ENCODE results near the gene PRKCG. TPM values are rescaled to one million over a fixed set of nuclear protein-coding genes. Genes with fewer than 3 reads are reported as not detected.
"Not testable (repeated sequence)": the region's sequence is repeated elsewhere in the genome, so short reads cannot be mapped to it uniquely, and the experiment has no call there.

The PRKCG gene
- total RNA-seq = 0.06 TPM in 1 of 2 replicates, not detected in the other

DNA sequence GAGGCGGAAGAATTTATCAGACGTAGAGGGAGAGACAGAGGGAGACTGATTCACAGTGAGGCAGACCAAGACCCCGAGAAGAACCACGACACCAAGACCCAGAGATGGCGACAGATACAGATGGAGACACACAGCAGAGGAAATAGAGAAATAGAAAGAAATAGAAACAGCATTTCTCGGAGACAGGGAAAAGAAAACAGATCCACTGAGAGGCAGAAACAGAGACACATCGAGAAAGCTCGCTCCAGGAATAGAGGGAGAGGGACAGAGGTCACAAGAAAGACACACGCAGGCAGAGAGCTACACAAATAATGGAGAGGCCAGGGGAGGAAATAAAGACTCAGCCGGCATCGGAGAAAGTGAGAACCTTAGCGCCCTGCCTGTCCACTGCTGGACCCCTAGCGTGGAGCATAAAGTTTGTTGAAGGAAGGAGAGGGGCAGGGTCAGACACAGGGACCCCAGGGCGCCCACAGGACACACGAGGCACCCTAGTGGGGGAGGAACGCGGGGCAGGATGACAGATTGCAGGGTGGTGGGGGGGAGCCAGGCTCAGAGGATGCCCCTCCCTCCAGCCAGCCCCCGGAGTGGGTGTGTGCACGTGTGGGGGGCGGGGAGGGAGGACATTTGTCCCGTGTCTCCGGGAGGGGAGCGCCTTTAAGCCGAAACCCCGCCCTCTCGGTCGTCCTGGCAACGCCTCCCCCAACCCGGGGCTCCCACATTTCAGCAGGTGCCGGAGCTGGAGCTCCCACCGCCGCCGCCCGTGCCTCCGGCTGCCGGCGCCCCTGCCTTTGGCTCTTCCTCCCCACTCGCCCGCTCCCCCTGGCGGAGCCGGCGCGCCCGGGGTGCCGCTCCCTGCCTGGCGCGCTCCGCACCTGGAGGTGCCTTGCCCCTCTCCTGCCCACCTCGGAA lies at the start of gene PRKCG:
TSS of gene PRKCG (plus strand) at position 716 of the 909 bp plus-strand sequence. CDS start 298 bp downstream, outside the sequence.
- no peak for DNase-seq (ENCODE audit: extremely low read depth, low read depth, low spot score)

GRCh38 chr19:53832861-53833260 lies 49.1 kb upstream of the PRKCG start:
- not testable (repeated sequence) for DNase-seq (ENCODE audit: extremely low read depth, low read depth, low spot score)

GRCh38 chr19:53838446-53838845 lies 43.6 kb upstream of the PRKCG start:
- DNase-seq (ENCODE audit: extremely low read depth, low read depth, low spot score) = not testable (repeated sequence)

DNA sequence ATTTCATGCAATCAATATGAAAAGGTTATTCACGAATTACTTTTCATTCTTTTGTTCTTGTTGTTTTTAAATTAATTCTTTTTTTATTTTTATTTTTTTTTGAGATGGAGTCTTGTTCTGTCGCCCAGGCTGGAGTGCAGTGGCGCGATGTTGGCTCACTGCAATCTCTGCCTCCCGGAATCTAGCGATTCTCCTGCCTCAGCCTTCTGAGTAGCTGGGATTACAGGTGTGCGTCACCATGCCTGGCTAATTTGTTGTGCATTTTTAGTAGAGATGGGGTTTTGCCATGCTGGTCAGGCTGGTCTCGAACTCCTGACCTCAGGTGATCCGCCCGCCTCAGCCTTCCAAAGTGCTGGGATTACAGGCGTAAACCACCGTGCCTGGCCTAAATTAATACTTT lies 41.8 kb upstream of the PRKCG start:
- DNase-seq (ENCODE audit: extremely low read depth, low read depth, low spot score) = not testable (repeated sequence)

- not testable (repeated sequence) for DNase-seq (ENCODE audit: extremely low read depth, low read depth, low spot score)
Measured at GRCh38 chr19:53840914-53841313, 41.1 kb upstream of the PRKCG start.

GRCh38 chr19:53844849-53845246 lies 37.1 kb upstream of the PRKCG start:
- DNase-seq (ENCODE audit: extremely low read depth, low read depth, low spot score) = no peak

DNA sequence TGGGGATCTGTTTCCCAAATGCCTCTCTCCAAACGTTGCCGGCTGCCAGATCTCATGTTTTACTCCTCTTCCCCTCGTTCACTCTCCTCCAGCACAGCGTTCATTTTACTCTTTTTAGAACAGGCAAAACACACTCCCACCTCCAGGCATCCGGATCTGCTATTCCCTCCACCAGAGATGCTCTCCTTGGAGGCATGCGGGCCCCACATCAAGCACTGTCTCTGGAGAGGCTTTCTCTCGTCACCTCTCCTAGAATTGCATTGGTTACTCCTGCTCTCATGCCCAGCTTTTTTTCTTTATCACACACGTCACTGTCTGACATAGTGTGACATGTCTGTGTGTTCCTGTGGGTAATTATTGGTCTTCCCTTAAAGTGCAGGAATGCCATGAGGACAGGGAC lies 34.4 kb upstream of the PRKCG start:
- no peak for DNase-seq (ENCODE audit: extremely low read depth, low read depth, low spot score)

GRCh38 chr19:53849237-53849676 lies 32.7 kb upstream of the PRKCG start:
- peak; percentile 82 for DNase-seq (ENCODE audit: extremely low read depth, low read depth, low spot score)

GRCh38 chr19:53853707-53854106 lies 28.3 kb upstream of the PRKCG start:
- no peak for DNase-seq (ENCODE audit: extremely low read depth, low read depth, low spot score)

DNA sequence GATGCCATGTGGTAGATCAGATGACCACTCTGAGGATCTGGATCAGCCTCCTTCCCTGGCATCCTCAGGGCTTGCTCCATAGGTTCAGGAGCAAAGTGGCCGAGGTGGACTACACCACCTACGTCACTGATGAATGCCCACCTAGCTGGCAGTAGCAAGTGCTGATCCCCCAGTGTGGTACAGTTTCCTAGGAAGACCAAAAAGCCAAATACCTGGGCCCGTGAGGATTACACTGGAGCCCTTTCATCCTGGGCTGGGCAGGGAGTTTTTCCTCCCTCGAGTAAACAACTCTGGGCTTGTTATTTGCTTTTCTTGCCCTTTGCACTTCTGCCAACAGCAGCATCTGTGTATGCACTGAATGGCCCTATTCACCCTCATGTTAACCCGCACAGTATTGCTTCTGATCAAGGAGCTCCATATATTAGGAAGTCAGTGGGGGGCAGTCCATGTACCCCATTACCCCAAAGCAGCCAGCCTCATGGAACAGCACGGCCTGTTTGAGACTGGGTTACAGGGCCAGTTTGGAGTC lies 17.6 kb upstream of the PRKCG start:
- no peak for DNase-seq (ENCODE audit: extremely low read depth, low read depth, low spot score)

DNA sequence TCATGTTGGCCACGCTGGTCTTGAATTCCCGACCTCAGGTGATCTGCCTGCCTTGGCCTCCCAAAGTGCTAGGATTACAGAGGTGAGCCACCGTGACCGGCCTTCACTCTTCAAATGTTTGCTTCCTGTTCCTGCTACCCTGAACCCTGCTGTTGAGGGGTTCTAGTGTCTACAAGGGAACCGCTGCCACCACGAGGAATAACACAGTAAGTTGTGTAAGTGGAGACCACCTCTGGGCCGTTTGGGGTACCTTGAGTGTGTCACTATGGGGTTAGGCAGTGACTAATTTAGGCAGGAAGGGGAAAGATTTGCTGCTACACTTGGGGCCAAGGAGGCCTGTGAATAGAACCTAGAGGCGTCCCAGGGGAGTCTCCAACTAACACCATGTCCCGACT lies 16.5 kb upstream of the PRKCG start:
- no peak for DNase-seq (ENCODE audit: extremely low read depth, low read depth, low spot score)

DNA sequence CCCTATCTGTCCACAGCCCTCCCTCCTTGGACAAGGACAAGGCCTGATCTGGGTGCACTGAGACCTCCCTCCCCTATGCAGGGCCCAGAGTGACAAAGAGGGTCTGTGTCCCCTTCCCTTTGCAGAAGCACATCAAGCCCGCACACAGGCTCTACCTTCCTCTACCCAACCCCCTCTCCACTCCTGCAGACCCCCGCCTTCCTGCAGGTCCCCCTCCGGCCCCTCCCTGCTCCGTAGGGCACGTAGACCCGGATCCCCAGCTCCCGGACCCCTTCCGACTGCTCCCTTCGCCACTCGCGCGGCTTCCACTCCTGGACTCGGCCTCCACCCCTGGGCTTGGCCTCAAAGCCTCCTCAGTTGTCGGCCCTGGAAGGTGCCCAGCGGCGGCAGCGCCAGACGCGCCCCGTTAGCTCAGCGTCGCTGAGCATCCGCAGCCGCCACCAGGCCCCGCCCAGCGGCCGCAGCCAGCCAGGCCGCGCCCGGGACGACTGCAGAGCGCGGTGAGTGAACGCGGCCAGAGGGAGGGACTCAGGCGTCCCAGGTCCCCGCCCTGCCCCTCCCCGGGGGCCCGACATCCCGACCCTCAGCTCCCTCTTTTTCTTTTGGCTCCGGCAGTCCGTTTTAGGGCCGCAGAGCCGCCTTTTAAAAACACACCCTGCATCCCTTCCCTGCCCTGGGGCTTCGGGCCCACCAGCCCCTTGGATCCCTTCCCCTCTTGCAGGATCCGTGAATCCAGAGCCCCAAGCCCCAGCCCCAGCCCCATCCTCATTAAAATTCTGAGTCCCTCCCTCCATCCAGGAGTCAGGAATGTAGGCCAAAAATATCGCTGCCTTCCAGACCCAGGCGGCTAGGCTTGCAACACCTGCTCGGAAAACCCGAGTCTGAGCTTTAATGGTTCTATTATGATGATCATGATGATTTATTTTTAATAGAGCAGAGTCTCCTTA lies 15.8 kb upstream of the PRKCG start:
- no peak for DNase-seq (ENCODE audit: extremely low read depth, low read depth, low spot score)

GRCh38 chr19:53866865-53867224 lies 15.2 kb upstream of the PRKCG start:
- DNase-seq (ENCODE audit: extremely low read depth, low read depth, low spot score) = no peak

DNA sequence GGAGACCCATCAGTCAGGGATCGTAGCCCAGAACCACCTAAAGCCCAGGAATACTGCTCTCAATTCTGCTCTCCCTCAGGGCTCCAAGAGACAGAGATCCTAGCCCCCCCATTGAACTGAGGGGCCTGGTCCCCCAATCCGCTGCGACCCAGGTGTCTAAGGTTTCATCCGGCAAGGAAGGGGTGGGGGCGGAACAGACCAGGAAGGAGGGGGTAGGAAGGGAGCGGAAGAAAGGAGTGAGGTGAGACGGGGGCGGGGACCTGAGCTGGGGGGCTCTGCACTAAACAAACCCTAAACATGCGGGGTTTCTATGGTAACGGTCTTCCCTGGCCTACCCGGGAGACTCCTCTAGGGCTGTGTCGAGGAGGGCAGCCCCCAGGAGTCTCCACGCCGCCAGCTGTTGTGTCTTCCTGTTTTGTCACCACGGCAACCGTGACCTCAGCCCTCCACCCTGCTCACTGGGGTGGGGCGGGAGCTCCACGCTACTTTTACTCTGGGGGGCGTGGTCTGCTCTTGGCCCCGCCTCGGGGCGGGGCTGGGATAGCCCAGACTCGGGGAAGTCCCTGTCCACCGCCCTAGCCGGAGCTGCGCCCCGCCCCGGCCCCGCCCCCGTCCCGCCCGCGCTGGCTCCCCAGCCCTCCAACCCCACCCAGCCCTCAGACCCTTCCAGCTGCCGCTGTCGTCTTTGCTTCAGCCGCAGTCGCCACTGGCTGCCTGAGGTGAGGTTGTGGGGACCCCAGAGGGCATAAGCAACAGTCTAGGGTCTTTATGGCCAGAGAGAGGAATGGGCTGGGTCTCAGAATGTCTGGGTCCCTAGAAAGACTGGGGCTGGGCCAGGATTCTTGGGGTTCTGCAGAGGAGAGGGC lies 14.5 kb upstream of the PRKCG start, which contains the start of gene MYADM:
TSS of gene MYADM (plus strand) at position 659 of the 866 bp plus-strand sequence. CDS start 5,647 bp downstream, outside the sequence.
- DNase-seq (ENCODE audit: extremely low read depth, low read depth, low spot score) = peak; percentile 87

DNA sequence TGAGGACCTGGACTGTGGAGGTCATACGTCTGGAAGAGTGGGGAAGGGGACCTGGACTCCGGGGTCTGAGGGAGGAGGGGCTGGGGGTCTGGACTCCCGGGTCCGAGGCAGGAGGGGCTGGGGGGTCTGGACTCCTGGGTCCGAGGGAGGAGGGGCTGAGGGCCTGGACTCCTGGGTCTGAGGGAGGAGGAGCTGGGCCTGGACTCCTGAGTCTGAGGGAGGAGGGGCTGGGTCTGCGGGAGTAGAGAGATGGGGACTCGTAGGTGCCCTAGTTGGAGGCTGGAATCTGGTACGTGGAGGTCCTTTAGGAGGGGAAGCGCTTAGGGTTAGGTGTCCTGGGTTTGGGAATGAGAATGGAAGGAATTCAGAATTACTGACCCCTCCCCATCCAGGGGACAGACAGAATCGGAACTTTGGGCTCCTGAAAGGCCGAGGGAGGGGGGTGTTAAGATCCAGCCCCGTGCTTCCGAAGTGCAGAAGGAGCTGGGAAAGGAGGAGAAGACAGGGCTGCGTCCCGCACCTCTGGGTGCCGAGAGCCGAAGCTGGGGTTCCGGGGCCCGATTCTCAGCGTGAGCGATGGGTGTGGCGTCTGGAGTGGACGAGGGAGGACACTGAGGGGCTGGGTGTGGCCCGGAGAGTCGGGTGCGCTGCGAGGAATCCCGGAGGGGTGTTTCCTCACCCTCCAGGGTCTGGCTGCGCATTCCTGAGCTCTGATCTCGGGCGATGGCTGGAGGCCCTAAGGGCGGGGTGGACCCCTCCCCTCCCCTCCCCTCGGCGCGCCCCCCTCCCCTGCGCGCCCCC lies 13.7 kb upstream of the PRKCG start:
- no peak for DNase-seq (ENCODE audit: extremely low read depth, low read depth, low spot score)

DNA sequence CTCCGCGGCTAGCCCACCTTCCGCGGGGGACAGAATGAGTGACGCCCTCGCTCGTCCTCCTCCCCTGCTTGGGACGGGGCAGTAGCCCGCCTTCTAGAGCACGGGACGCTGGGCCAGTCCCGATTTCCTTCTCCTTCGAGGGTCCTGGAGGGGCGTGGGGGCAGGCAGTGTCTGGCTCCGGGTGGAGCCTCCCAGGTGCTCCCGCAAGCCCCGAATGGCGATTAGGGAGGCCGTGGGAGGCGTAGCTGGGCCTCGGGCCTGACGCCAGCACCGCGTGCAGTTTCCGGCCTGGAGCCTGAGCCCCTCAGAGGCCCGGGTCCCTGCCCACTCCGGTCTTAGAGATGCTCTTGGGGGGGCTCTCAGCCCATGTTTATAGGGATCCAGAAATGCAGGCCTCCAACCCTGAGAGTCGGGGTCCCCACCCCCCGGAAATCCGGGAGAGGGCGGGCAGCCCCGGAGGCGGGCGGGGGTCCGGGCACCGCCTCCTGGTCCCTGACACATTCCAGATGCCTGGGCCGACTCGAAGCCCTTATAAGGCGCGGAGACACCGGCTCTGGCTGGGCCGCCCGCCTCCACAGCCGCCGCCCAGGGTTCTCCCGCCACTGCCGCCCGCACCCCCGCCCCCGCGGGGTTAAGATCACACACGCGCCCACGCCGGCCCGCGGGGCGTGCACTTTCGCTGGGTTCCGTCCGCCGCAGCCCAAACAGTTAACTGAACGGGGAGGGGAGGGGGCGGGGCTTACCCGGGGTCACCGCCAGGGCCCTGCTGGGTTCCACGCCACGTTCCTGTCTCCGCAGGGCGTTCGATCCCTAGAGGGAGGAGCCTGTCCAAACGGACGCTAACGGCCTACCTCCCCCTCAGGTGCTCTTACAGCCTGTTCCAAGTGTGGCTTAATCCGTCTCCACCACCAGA lies 12.8 kb upstream of the PRKCG start:
- no peak for DNase-seq (ENCODE audit: extremely low read depth, low read depth, low spot score)

DNA sequence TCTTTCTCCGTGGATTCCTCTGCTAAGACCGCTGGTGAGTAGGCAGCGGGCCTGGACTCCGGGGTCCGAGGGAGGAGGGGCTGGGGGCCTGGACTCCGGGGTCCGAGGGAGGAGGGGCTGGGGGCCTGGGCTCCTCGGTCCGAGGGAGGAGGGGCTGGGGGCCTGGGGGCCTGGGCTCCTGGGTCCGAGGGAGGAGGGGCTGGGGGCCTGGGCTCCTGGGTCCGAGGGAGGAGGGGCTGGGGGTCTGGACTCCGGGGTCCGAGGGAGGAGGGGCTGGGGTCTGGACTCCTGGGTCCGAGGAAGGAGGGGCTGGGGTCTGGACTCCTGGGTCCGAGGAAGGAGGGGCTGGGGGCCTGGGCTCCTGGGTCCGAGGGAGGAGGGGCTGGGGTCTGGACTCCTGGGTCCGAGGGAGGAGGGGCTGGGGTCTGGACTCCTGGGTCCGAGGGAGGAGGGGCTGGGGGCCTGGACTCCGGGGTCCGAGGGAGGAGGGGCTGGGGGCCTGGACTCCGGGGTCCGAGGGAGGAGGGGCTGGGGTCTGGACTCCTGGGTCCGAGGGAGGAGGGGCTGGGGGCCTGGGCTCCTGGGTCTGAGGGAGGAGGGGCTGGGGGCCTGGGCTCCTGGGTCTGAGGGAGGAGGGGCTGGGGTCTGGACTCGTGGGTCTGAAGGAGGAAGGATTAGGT lies 12.1 kb upstream of the PRKCG start:
- DNase-seq (ENCODE audit: extremely low read depth, low read depth, low spot score) = not testable (repeated sequence)

GRCh38 chr19:53870485-53870844 lies 11.5 kb upstream of the PRKCG start:
- DNase-seq (ENCODE audit: extremely low read depth, low read depth, low spot score) = no peak

Data from glomerular endothelial cell (primary cell).